HG03064 (cell line): ENCODE data around the gene NF2.

Experiments used
- ATAC-seq: cut with Tn5 transposase; IDR thresholded peaks from one replicate; pipeline ENCODE4 v1.9.1; 2021; ENCODE audit warnings: low read depth; ENCODE audit not compliant: unreplicated experiment

Gene NF2

GRCh38 chr22:29717789-29718188 is 114.4 kb downstream of the NF2 start:
- ATAC-seq: no peak

- ATAC-seq: no peak
These were observed 115.8 kb downstream of the NF2 start for GRCh38 chr22:29718949-29719898.

GRCh38 chr22:29719899-29720645 is 116.6 kb downstream of the NF2 start, which contains the start of gene CABP7:
TSS of gene CABP7 (plus strand) at chr22:29720003. CDS start at chr22:29720425, 422 bp downstream.
- ATAC-seq: no peak

- no peak for ATAC-seq
These were observed 117.4 kb downstream of the NF2 start for GRCh38 chr22:29720811-29721323.

- ATAC-seq: no peak
These were observed 118.7 kb downstream of the NF2 start for GRCh38 chr22:29722151-29722550.

GRCh38 chr22:29722587-29722986 is 119.2 kb downstream of the NF2 start:
- no peak for ATAC-seq

GRCh38 chr22:29723766-29724165 is 120.3 kb downstream of the NF2 start:
- no peak for ATAC-seq

GRCh38 chr22:29724843-29725242 is 121.4 kb downstream of the NF2 start:
- no peak for ATAC-seq

- no peak for ATAC-seq
These were observed 122.7 kb downstream of the NF2 start for GRCh38 chr22:29726106-29726505.

GRCh38 chr22:29726512-29727130 is 123.2 kb downstream of the NF2 start:
- no peak for ATAC-seq

GRCh38 chr22:29727131-29727523 is 123.7 kb downstream of the NF2 start:
- no peak for ATAC-seq

GRCh38 chr22:29729161-29729560 is 125.7 kb downstream of the NF2 start:
- ATAC-seq: no peak

GRCh38 chr22:29731058-29731850 is 127.8 kb downstream of the NF2 start:
- no peak for ATAC-seq

GRCh38 chr22:29732883-29733282 is 129.4 kb downstream of the NF2 start:
- no peak for ATAC-seq

GRCh38 chr22:29733362-29734201 is 130.1 kb downstream of the NF2 start:
- no peak for ATAC-seq

GRCh38 chr22:29734406-29734805 is 131.0 kb downstream of the NF2 start:
- no peak for ATAC-seq

GRCh38 chr22:29734838-29735237 is 131.4 kb downstream of the NF2 start:
- no peak for ATAC-seq

GRCh38 chr22:29735416-29735815 is 132.0 kb downstream of the NF2 start:
- no peak for ATAC-seq
